Transverse colon (tissue), 4 donors: Measurements from ENCODE around the gene SULT1A3.
"Not testable (repeated sequence)": the region's sequence is repeated elsewhere in the genome, so short reads cannot be mapped to it uniquely, and the experiment has no call there.

Experiments used
- CTCF ChIP-seq, 5 experiments: fragments of 200-600 bp in 3 of 5; fragments of 450-650 bp in 2 of 5; sonication (generic) in 3 of 5; IDR thresholded peaks; 1 replicate in 2 of 5; 2 replicates in 3 of 5; pipeline ENCODE4 v1.5.1; 2016 to 2017; ENCODE audit warnings: antibody characterized with exemption in 5 of 5, inconsistent platforms in 3 of 5, mild to moderate bottlenecking in 2 of 5, moderate library complexity in 1 of 5
- POLR2AphosphoS5 ChIP-seq, 3 donors: sonication (generic); formaldehyde crosslinking; IDR thresholded peaks; one replicate each; pipeline ENCODE4 v1.6.1; 2016; ENCODE audit warnings: antibody characterized with exemption in 3 of 3

- not testable (repeated sequence) for TF ChIP-seq CTCF, POLR2AphosphoS5 (IDR thresholded peaks at IDR 0.05)
Measured at GRCh38 chr16:30191158-30191557, 7.9 kb upstream of the SULT1A3 start.
